ENCODE data around the gene CFAP100.

The CFAP100 gene

DNA sequence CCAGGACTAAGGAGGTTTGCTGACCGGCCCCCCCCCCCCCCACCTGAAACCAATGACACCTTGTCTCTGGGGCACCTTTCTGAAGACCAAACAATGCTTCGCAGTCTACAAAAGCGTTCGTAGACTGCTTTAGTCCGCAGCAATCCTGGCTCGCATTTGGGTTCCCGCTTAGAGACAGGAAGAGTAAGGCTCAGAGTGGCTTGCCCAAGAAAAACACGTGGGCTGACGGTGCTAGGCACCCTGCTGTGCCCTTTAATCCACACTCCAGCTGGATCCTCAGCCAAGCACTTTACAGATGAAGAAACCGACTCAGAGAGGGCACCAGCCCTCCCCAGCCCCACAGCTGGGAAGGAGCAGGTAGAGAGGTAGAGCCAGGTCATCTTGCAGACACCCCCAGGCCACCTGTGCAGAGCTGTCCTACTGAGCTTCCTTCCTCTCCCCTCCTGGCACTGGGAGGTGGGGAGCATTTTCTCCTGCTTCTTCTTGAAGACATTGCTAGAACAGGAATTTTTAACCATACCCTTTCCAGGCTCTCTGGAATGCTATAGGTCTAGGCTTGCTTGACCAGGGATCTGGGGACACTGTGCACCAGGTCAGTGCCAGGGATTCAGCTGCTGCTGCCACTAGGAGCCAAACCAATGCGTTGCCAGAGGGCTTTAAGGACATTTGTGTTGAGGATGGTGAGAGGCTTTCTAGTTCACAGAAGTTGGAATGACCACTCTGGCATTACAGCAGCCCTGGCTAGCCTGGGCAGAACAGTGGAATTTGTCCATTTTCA is 36.5 kb upstream of the CFAP100 start:
- FAIRE-seq (no peak), DNase-seq (ENCODE audit: insufficient read length) (no peak)
- TF ChIP-seq POLR2AphosphoS5 (IDR thresholded peaks at IDR 0.05; ENCODE audit: low read depth, low read length): no peak
- no peak for TF ChIP-seq POLR2A (IDR thresholded peaks at IDR 0.05; ENCODE audit: low read depth, low read length)
- no peak for TF ChIP-seq TAF1 (IDR thresholded peaks at IDR 0.05; ENCODE audit: borderline replicate concordance, low read depth, low read length)

DNA sequence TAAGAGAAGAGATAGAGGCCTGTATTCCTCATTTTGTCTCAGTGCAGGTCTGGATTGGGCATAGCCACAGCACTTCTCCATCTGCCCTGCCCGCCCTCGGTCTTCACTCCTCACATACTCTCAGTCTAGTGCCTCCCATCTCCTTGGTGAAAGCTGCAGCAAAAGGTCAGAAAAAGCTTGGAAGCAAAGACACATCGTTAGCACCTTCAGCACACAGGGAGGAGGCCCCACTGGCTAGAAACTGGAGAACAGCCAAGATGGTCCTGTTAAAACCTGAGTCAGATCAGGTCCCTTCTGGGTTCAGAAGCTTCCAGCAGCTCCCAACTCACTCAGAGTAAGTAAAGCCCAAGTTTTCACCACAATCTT is 35.9 kb upstream of the CFAP100 start:
- no peak for TF ChIP-seq POLR2AphosphoS5 (IDR thresholded peaks at IDR 0.05; ENCODE audit: low read depth, low read length)
- no peak for TF ChIP-seq POLR2A (IDR thresholded peaks at IDR 0.05; ENCODE audit: low read depth, low read length)
- FAIRE-seq (no peak), DNase-seq (ENCODE audit: insufficient read length) (no peak)

DNA sequence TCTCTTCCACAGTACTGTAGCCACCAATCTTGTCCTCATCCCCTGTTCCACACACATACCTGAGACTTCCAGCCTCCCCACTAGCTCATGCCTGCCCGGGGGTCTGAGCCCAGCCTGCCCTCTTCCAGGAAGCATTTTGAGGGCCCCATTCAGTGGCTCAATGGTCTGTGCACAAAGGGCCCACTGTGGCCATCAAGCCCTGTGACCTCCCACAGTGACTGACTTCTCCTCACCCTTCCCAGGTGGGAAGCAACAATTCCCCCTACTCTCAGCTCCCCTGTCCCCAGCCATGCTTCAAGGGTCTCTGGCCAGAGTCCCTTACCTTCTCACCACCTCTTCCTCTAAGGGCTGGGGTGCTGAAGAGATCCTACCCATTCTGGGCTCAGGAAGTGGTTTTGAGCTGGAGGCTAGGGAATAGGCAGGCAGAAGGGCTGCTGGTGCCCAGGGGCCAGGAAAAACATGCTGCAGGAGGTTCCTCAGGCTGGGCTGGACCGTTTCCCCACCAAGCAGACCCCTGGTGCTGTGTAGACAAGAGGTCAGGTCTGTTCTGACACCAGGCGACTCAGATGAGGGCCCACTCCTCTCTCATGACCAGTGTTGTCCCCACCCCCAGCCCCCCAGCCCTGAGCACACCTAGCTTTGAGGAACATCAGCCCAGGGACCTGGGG is 34.5 kb upstream of the CFAP100 start:
- DNase-seq (ENCODE audit: insufficient read length) (no peak), FAIRE-seq (no peak)
- TF ChIP-seq TAF1 (IDR thresholded peaks at IDR 0.05; ENCODE audit: borderline replicate concordance, low read depth, low read length): no peak
- no peak for TF ChIP-seq POLR2AphosphoS5 (IDR thresholded peaks at IDR 0.05; ENCODE audit: low read depth, low read length)
- no peak for TF ChIP-seq POLR2A (IDR thresholded peaks at IDR 0.05; ENCODE audit: low read depth, low read length)

GRCh38 chr3:126360714-126361060 is 34.0 kb upstream of the CFAP100 start:
- TF ChIP-seq POLR2A (IDR thresholded peaks at IDR 0.05; ENCODE audit: low read depth, low read length) (no peak), POLR2AphosphoS5 (IDR thresholded peaks at IDR 0.05; ENCODE audit: low read depth, low read length) (no peak), TAF1 (IDR thresholded peaks at IDR 0.05; ENCODE audit: borderline replicate concordance, low read depth, low read length) (no peak)
- no peak for FAIRE-seq
- DNase-seq (ENCODE audit: insufficient read length): no peak

- no peak for TF ChIP-seq TAF1 (IDR thresholded peaks at IDR 0.05; ENCODE audit: borderline replicate concordance, low read depth, low read length)
- TF ChIP-seq POLR2AphosphoS5 (IDR thresholded peaks at IDR 0.05; ENCODE audit: low read depth, low read length): no peak
- no peak for TF ChIP-seq POLR2A (IDR thresholded peaks at IDR 0.05; ENCODE audit: low read depth, low read length)
- no peak for DNase-seq (ENCODE audit: insufficient read length)
- FAIRE-seq: no peak
These were observed 33.5 kb upstream of the CFAP100 start for GRCh38 chr3:126361211-126361610.

GRCh38 chr3:126364130-126364695 is 30.5 kb upstream of the CFAP100 start:
- no peak for DNase-seq (ENCODE audit: insufficient read length)
- no peak for FAIRE-seq
- no peak for TF ChIP-seq POLR2A (IDR thresholded peaks at IDR 0.05; ENCODE audit: low read depth, low read length)
- no peak for TF ChIP-seq TAF1 (IDR thresholded peaks at IDR 0.05; ENCODE audit: borderline replicate concordance, low read depth, low read length)
- no peak for TF ChIP-seq POLR2AphosphoS5 (IDR thresholded peaks at IDR 0.05; ENCODE audit: low read depth, low read length)

DNA sequence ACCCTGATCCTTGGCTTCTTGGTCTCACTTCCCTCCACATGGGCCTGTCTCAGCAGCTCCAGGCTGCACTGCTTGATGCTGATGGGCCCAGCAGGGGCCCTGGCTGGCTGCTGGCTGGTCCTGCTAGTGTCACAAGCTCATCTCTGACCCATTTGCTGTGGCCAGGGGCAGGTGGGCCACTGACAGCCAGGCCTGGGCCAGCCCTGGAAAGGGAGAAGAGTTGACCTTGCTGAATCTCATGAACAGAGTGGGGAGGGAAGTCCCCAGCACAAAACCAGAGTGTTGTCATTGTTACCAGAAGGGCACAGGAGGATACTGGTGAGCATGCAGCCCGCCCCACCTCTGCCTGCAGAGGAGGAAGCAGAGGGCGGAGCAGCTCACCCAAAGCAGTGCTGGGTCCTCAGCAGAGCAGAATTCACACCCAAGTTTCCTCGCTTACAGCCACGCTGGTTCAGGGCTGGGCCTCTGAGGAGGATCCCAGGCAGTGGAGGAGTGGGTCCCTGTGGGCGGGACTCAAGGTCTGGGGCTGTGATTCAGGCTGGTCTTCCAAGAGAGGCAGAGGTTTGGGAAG is 29.9 kb upstream of the CFAP100 start:
- FAIRE-seq (no peak), DNase-seq (ENCODE audit: insufficient read length) (no peak)
- TF ChIP-seq POLR2AphosphoS5 (IDR thresholded peaks at IDR 0.05; ENCODE audit: low read depth, low read length): no peak

GRCh38 chr3:126365351-126366277 is 29.1 kb upstream of the CFAP100 start:
- no peak for TF ChIP-seq TAF1 (IDR thresholded peaks at IDR 0.05; ENCODE audit: borderline replicate concordance, low read depth, low read length)
- TF ChIP-seq POLR2AphosphoS5 (IDR thresholded peaks at IDR 0.05; ENCODE audit: low read depth, low read length): no peak
- no peak for TF ChIP-seq POLR2A (IDR thresholded peaks at IDR 0.05; ENCODE audit: low read depth, low read length)
- DNase-seq (ENCODE audit: insufficient read length) (no peak), FAIRE-seq (no peak)

DNA sequence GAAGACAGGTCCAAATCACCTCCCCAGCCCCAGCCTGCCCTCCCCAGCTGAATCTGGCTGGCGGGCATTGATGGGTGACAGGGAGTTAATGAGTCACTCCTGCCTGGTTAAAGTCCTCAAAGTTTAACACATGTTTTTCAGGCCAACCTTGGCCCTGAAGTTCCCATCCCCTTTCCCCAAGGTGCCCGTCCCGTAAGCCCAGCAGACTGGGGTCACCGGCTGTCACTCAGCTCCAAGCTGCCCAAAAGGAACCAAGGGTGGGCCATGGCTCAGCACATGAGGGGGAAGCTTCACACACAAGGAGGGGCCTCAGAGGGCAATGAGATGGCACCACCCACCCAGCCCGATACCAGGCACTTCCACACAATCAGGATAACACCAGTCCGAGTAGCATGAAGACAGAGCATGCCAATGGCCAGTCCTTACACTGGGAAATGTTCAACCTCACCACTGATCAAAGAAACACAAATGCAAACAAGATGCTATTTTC is 27.3 kb upstream of the CFAP100 start:
- TF ChIP-seq POLR2AphosphoS5 (IDR thresholded peaks at IDR 0.05; ENCODE audit: low read depth, low read length) (no peak), TAF1 (IDR thresholded peaks at IDR 0.05; ENCODE audit: borderline replicate concordance, low read depth, low read length) (no peak), POLR2A (IDR thresholded peaks at IDR 0.05; ENCODE audit: low read depth, low read length) (no peak)
- no peak for FAIRE-seq
- DNase-seq (ENCODE audit: insufficient read length): no peak

DNA sequence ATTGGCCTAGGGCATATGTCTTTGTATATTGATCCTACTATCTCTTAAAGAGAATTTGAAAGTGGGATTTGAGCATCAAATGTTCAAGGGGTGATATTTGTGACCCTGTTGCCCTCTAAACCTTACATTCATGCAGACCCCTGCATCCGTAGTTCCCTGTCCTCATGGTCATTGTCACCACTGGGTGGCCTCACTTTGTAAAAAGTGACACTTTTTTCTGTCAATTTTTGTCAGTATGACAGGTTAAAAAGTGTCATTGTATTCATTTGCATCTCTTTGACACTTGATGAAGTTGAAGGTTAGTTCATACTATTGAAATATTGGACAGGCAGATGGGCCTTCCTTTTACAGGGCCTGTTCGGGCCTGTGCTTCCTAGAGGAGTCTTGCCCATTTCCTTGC is 25.2 kb upstream of the CFAP100 start:
- TF ChIP-seq POLR2A (IDR thresholded peaks at IDR 0.05; ENCODE audit: low read depth, low read length): no peak
- no peak for TF ChIP-seq TAF1 (IDR thresholded peaks at IDR 0.05; ENCODE audit: borderline replicate concordance, low read depth, low read length)
- TF ChIP-seq POLR2AphosphoS5 (IDR thresholded peaks at IDR 0.05; ENCODE audit: low read depth, low read length): no peak
- FAIRE-seq: no peak
- DNase-seq (ENCODE audit: insufficient read length): no peak

DNA sequence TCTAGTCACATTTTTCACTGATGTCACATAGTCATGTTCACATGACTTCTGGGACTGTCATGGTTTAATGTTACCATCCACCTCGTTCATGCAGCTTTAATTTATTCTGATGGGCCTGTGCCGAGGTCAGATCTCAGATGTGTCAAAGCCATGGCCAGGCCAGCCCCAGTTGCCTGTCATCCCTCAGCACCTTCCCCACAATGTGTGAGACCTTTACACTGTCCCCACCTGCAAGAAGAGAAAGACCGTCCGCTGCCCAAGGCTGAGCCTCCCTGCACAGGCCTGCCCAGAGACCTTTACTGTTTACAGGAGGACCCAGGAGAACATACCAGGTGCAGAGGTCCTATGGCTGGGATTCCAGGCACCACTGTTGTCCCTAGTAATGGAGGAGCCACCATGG is 24.7 kb upstream of the CFAP100 start:
- FAIRE-seq (no peak), DNase-seq (ENCODE audit: insufficient read length) (no peak)
- TF ChIP-seq POLR2A (IDR thresholded peaks at IDR 0.05; ENCODE audit: low read depth, low read length) (no peak), POLR2AphosphoS5 (IDR thresholded peaks at IDR 0.05; ENCODE audit: low read depth, low read length) (no peak), TAF1 (IDR thresholded peaks at IDR 0.05; ENCODE audit: borderline replicate concordance, low read depth, low read length) (no peak)

Measured in GM12892 (cell line).